GM12891 (cell line): ENCODE measurements around the gene RAB27B.

ENCODE experiments used
- POLR2A ChIP-seq: IDR thresholded peaks from 2 replicates; pipeline ENCODE4 v1.6.1; 2011; ENCODE audit warnings: low read depth, low read length, control low read depth
- POLR2AphosphoS5 ChIP-seq: IDR thresholded peaks from 2 replicates; pipeline ENCODE4 v1.6.1; 2011; ENCODE audit warnings: low read depth, low read length, control low read depth
- POU2F2 ChIP-seq: IDR thresholded peaks from 2 replicates; pipeline ENCODE4 v1.6.1; 2011; ENCODE audit warnings: low read depth, mild to moderate bottlenecking, control low read depth, low read length, moderate library complexity
- SPI1 ChIP-seq: IDR thresholded peaks from 2 replicates; pipeline ENCODE4 v1.6.1; 2011; ENCODE audit warnings: low read depth, low read length, control low read depth
- TAF1 ChIP-seq: IDR thresholded peaks from 2 replicates; pipeline ENCODE4 v1.6.1; 2011; ENCODE audit warnings: low read depth, low read length, control low read depth

DNA sequence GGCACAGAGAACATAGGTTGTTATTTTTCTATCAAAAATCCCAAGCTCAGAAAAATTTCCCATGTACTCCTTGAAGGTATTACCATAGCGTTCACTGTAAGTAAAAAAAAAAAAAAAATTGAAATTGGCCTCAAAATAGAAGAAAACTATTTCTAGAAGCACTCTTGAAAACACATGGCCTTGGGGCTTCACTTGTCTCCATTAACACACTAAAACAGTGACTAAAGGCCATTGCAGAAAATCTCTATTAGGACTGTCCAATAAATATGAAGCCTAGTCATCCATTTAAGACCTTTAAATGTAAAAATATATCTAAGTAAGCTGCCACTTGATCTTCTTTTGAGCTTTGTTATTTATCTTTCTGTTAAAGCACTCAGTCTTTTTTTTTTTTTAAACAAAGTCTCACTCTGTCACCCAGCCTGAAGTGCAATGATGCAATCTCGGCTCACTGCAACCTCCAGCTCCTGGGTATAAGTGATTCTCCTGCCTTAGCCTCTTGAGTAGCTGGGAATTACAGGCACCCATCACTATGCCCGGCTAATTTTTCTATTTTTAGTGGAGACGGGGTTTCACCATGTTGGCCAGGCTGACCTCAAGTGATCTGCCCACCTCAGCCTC is 95.2 kb downstream of the RAB27B start:
- TF ChIP-seq SPI1: no peak
- TF ChIP-seq POLR2A: no peak
- no peak for TF ChIP-seq POLR2AphosphoS5
- TF ChIP-seq POU2F2: no peak
- no peak for TF ChIP-seq TAF1
